DOHH2 (cell line): ENCODE results near the gene ADAMTS1.

ENCODE experiments used
- H3F3A ChIP-seq: fragments of 200-600 bp; sonication (generic), shearing (Covaris generic); 2 replicates; pipeline ENCODE4 v1.6.0; 2016; ENCODE audit warnings: antibody characterized with exemption, mild to moderate bottlenecking; ENCODE audit not compliant: control insufficient read depth, insufficient read depth
- H3K27ac ChIP-seq: fragments of 200-600 bp; sonication (generic); 2 replicates; pipeline ENCODE4 v1.5.1; 2014; ENCODE audit warnings: low read depth, mild to moderate bottlenecking, low read length, moderate library complexity
- H3K27me3 ChIP-seq: fragments of 200-600 bp; sonication (generic); 2 replicates; pipeline ENCODE4 v1.6.1; 2014; ENCODE audit warnings: mild to moderate bottlenecking, low read length, mixed read lengths; ENCODE audit not compliant: control insufficient read depth
- H3K36me3 ChIP-seq: fragments of 200-600 bp; sonication (generic); 2 replicates; pipeline ENCODE4 v1.6.1; 2014; ENCODE audit warnings: mild to moderate bottlenecking, low read length, moderate library complexity, mixed read lengths; ENCODE audit not compliant: control insufficient read depth
- H3K4me1 ChIP-seq: fragments of 200-600 bp; sonication (generic); 2 replicates; pipeline ENCODE4 v1.6.1; 2014; ENCODE audit warnings: mild to moderate bottlenecking, low read length, mixed read lengths; ENCODE audit not compliant: control insufficient read depth
- H3K4me2 ChIP-seq: fragments of 200-600 bp; sonication (generic); 2 replicates; pipeline ENCODE4 v1.6.0; 2014; ENCODE audit warnings: mild to moderate bottlenecking, low read length, moderate library complexity
- H3K4me3 ChIP-seq: fragments of 200-600 bp; sonication (generic); 2 replicates; pipeline ENCODE4 v1.5.1; 2014; ENCODE audit warnings: mild to moderate bottlenecking, low read length, mixed read lengths
- H3K79me2 ChIP-seq: fragments of 200-600 bp; sonication (generic); 2 replicates; pipeline ENCODE4 v1.6.1; 2014; ENCODE audit warnings: mild to moderate bottlenecking, low read length, mixed read lengths; ENCODE audit not compliant: control insufficient read depth
- H3K9me2 ChIP-seq: fragments of 200-600 bp; sonication (generic); replicated peaks from 2 replicates; pipeline ENCODE4 v1.6.1; 2014; ENCODE audit warnings: mild to moderate bottlenecking, low read length, mixed read lengths; ENCODE audit not compliant: control insufficient read depth
- H3K9me3 ChIP-seq: fragments of 200-600 bp; sonication (generic); 2 replicates; pipeline ENCODE4 v1.6.1; 2014; ENCODE audit warnings: antibody characterized with exemption, low read length, mixed read lengths; ENCODE audit not compliant: control insufficient read depth, insufficient read depth
- H4K20me1 ChIP-seq: fragments of 200-600 bp; sonication (generic); 2 replicates; pipeline ENCODE4 v1.6.0; 2014; ENCODE audit warnings: low read depth, mild to moderate bottlenecking, antibody characterized with exemption, low read length, moderate library complexity; ENCODE audit not compliant: control insufficient read depth, insufficient read depth
- EZH2phosphoT487 ChIP-seq: fragments of 200-600 bp; sonication (generic); IDR thresholded peaks from 2 replicates; pipeline ENCODE4 v1.6.1; 2017; ENCODE audit warnings: borderline replicate concordance, mild to moderate bottlenecking, antibody characterized with exemption, low read length, moderate library complexity, mixed read lengths
- TF ChIP-seq, protein P1 (sequence below): fragments of 200-600 bp; sonication (generic); IDR thresholded peaks from one replicate; pipeline ENCODE4 v1.5.1; 2014; ENCODE audit warnings: antibody characterized with exemption, mild to moderate bottlenecking, low read depth, low read length; ENCODE audit not compliant: poor library complexity, severe bottlenecking

ADAMTS1 gene

DNA sequence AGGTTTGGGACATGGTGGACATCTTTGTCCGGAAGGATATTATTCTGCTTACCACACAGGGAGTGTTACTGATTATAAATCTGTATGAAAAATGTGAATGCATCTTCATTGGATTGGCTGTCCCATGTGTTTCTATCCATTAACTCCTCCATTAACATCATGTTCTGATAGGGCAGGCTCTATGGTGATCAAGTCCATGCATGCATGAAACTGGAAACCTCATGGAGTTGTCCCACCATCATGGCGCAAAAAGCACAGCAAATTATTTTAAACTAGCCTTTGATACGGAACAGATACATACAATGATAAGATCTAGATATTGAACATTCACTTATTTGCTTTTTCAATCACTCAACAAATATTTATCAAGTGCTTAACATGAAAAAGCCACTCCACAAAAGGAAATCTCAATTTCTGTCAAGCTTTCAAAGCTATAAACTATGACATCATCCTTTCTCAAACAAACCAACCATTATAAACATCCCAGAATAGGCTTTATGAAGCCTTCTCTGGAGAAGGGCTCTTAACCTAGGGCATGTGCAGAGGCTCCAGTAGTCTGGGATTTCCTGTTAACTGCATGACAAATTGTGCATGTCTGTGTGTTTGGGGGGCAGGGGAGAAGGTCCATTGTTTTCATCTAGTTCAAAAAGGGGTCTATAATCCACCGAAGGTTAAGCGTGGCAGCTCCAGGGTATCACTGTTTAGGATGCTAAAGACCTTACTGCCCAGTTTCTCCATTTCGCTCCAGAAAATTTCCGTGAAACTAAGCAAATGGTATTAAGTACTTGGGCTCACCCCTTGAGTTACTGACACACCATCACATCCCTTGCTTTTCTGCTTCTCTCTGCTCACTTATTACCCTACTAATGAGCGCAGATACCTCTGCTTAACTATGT lies 46.1 kb downstream of the ADAMTS1 start:
- H3K27me3 ChIP-seq: no peaks in the 10 kb centered on the region
- H3K9me3 ChIP-seq: no peaks in the 10 kb centered on the region
- H3K9me2 ChIP-seq: no peaks in the 10 kb centered on the region
- no peak for TF ChIP-seq EZH2phosphoT487
- TF ChIP-seq, protein P1, sequence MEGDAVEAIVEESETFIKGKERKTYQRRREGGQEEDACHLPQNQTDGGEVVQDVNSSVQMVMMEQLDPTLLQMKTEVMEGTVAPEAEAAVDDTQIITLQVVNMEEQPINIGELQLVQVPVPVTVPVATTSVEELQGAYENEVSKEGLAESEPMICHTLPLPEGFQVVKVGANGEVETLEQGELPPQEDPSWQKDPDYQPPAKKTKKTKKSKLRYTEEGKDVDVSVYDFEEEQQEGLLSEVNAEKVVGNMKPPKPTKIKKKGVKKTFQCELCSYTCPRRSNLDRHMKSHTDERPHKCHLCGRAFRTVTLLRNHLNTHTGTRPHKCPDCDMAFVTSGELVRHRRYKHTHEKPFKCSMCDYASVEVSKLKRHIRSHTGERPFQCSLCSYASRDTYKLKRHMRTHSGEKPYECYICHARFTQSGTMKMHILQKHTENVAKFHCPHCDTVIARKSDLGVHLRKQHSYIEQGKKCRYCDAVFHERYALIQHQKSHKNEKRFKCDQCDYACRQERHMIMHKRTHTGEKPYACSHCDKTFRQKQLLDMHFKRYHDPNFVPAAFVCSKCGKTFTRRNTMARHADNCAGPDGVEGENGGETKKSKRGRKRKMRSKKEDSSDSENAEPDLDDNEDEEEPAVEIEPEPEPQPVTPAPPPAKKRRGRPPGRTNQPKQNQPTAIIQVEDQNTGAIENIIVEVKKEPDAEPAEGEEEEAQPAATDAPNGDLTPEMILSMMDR: no peak
- H3K79me2 ChIP-seq: no peaks in the 10 kb centered on the region
- H3K4me1 ChIP-seq: no peaks in the 10 kb centered on the region
- no peaks in the 10 kb centered on the region for H4K20me1 ChIP-seq
- H3K27ac ChIP-seq: no peak overlapping the region
- no peaks in the 10 kb centered on the region for H3F3A ChIP-seq
- no peaks in the 10 kb centered on the region for H3K36me3 ChIP-seq
- H3K4me2 ChIP-seq: no peak overlapping the region
- no peak overlapping the region for H3K4me3 ChIP-seq

DNA sequence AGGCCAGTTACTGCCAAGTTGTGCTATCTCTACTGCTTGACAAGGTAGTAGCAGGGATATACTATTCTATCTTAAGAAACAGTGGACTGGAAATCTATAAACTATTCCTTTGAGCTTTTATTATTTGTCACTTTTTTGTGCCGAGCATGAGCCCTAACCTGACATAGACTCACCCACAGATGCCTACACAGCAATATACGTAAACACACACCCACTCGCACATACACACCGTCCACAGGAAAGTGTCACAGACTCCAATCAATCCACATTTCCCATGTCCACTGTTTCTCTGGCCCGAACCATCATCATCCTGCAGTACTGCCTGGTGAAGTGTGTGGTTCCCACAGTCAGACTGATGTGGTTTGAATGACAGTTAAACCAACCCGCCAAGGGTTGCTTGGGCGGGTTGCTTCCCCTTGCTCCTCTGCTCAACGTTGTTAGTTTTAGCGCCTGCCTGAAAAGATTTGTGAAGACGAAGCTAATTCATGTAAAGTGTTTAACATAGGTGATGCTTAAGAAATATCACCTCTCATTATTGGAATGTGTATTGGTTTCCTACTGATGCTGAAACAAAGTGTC lies 47.2 kb downstream of the ADAMTS1 start:
- H3K4me1 ChIP-seq: no peaks in the 10 kb centered on the region
- H3K9me2 ChIP-seq: no peaks in the 10 kb centered on the region
- H3K27ac ChIP-seq: no peak overlapping the region
- H3K27me3 ChIP-seq: no peaks in the 10 kb centered on the region
- no peaks in the 10 kb centered on the region for H3F3A ChIP-seq
- H3K4me3 ChIP-seq: no peak overlapping the region
- no peaks in the 10 kb centered on the region for H3K9me3 ChIP-seq
- H3K36me3 ChIP-seq: no peaks in the 10 kb centered on the region
- no peak for TF ChIP-seq EZH2phosphoT487
- TF ChIP-seq, protein P1: no peak
- no peaks in the 10 kb centered on the region for H4K20me1 ChIP-seq
- no peak overlapping the region for H3K4me2 ChIP-seq
- no peaks in the 10 kb centered on the region for H3K79me2 ChIP-seq

DNA sequence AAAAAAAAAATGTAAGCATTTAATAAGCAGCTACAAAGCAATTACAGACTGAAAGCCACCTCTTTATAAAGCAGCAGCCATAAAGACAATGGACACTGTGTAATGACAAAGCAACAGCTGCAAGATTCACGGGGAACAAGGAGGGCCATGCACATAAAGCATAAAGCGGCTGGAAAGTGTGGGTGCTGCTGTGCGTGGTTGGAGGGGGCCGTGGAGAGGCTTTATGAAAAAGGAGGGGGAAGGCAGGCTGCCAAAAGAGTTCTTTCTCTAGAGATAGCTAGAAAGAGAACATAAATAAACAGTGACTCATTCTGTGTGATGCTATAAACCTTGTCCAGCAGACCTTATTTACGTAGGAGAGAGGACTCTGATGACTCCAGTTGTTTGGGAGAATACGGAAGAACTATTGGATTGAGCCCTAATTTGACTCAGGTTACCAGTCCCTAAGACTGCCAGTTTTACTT lies 49.3 kb downstream of the ADAMTS1 start:
- no peak overlapping the region for H3K4me3 ChIP-seq

More for the DNA sequence above, 49.3 kb downstream of the ADAMTS1 start:
- Histone ChIP-seq H4K20me1 (no peaks in the 10 kb centered on the region), H3K79me2 (no peaks in the 10 kb centered on the region), H3K27ac (no peak overlapping the region), H3K27me3 (no peaks in the 10 kb centered on the region), H3K9me3 (no peaks in the 10 kb centered on the region), H3F3A (no peaks in the 10 kb centered on the region), H3K36me3 (no peaks in the 10 kb centered on the region), H3K9me2 (no peaks in the 10 kb centered on the region), H3K4me2 (no peak overlapping the region), H3K4me1 (no peaks in the 10 kb centered on the region)
- TF ChIP-seq, protein P1: no peak
- no peak for TF ChIP-seq EZH2phosphoT487
